ENCODE measurements around the gene ALMS1.

GRCh38 chr2:73341039-73341438 is 44.6 kb upstream of the ALMS1 start:
- TF ChIP-seq CTCF (IDR thresholded peaks at IDR 0.05; ENCODE audit: low read length): no peak
- TF ChIP-seq EZH2 (optimal IDR thresholded peaks at IDR 0.05; ENCODE audit: low read depth, low read length): no peak
